GM12892 (cell line): ENCODE results near the gene C3orf85.

Source experiments
- POLR2A ChIP-seq: IDR thresholded peaks from 2 replicates; pipeline ENCODE4 v1.6.1; 2011; ENCODE audit warnings: low read depth, low read length, control low read depth
- POLR2AphosphoS5 ChIP-seq: IDR thresholded peaks from 2 replicates; pipeline ENCODE4 v1.6.1; 2011; ENCODE audit warnings: low read depth, low read length, control low read depth
- TAF1 ChIP-seq: IDR thresholded peaks from 2 replicates; pipeline ENCODE4 v1.6.1; 2011; ENCODE audit warnings: low read depth, mild to moderate bottlenecking, control low read depth, low read length, borderline replicate concordance

DNA sequence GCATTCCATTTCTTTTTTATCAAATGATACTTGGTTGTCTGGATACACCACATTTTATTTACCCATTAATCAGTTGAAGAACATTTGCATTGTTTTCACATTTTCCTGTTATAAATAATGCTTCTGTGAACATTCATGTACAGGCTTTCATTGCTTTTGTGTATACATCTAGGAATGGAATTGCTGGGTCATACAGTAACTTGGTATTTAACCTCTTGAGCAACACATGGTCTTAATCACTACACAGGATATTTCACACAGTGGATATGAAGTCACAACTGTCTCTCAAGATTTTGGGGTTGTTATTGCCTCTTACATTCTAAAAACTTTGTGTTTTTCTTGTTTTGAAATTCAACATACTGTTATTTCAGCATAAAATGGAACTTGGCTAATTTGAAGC lies 48.2 kb downstream of the C3orf85 start:
- no peak for TF ChIP-seq POLR2A
- TF ChIP-seq POLR2AphosphoS5 = no peak
- TF ChIP-seq TAF1 = no peak
